ENCODE measurements around the gene VIPR2. TPM values are rescaled to one million over a fixed set of nuclear protein-coding genes. Genes with fewer than 3 reads are reported as not detected.

VIPR2 gene
- total and polyA plus RNA-seq, 2 of the 13 experiments (the other 11 are each of a cell fraction or from before 2014, with no cell fraction given) = not detected

- no peaks in the 10 kb centered on the region for H3K9me3 ChIP-seq (ENCODE audit: low read length)
- H3K4me1 ChIP-seq (ENCODE audit: insufficient read depth, low read length) = no peaks in the 10 kb centered on the region
- no peaks in the 10 kb centered on the region for H3K36me3 ChIP-seq (replicated peaks in 1 of 2; ENCODE audit: control insufficient read depth in 1 of 2, insufficient read depth in 2 of 2, low read length in 2 of 2)
- 2% methylated on average over 6 of the region's 13 CpGs for WGBS (ENCODE audit: low lambda C conversion rate)
- no peak overlapping the region for H3K9ac ChIP-seq (ENCODE audit: insufficient read depth, low read depth, low read length)
- no TSS peak for BruUV-seq (replicated peaks)
- intact Hi-C loops (cut with micrococcal nuclease; ENCODE audit: unreplicated experiment) = no loop called here
- no peak for TF ChIP-seq TEAD2 (CRISPR knock-in tag; IDR thresholded peaks at IDR 0.05)
- no peak for TF ChIP-seq ZNF878 (CRISPR knock-in tag; IDR thresholded peaks at IDR 0.05)
- no peak for TF ChIP-seq NFIB (CRISPR knock-in tag; IDR thresholded peaks at IDR 0.05; ENCODE audit: borderline replicate concordance)
- TF ChIP-seq EP300 (IDR thresholded peaks at IDR 0.05; ENCODE audit: low read depth in 2 of 2, low read length in 2 of 2) = no peak
- no peak for TF ChIP-seq EP300 (CRISPR knock-in tag; IDR thresholded peaks at IDR 0.05; ENCODE audit: borderline replicate concordance)
- TF ChIP-seq ZNF414 (CRISPR knock-in tag; IDR thresholded peaks at IDR 0.05) = no peak
- no peak for TF ChIP-seq ZNF577 (CRISPR knock-in tag; IDR thresholded peaks at IDR 0.05; ENCODE audit: borderline replicate concordance, low read depth)
- TF ChIP-seq ZNF780A (CRISPR knock-in tag; IDR thresholded peaks at IDR 0.05) = no peak
- TF ChIP-seq ZNF773 (CRISPR knock-in tag; IDR thresholded peaks at IDR 0.05; ENCODE audit: borderline replicate concordance) = no peak
- TF ChIP-seq ZNF556 (CRISPR knock-in tag; IDR thresholded peaks at IDR 0.05; ENCODE audit: borderline replicate concordance) = no peak
- no peak for TF ChIP-seq GPN1 (CRISPR knock-in tag; IDR thresholded peaks at IDR 0.05; ENCODE audit: borderline replicate concordance)
- TF ChIP-seq ZC3H4 (CRISPR knock-in tag; IDR thresholded peaks at IDR 0.05; ENCODE audit: borderline replicate concordance) = no peak
- in situ Hi-C loops (cut with HindIII; ENCODE audit: extremely low pct_ligation_motif_present, low pct_unique_long_range_greater_than_20kb) = no loop called here
- POLR2A ChIA-PET = no interaction called here
- H2AFZ ChIP-seq (ENCODE audit: low read length) = no peak overlapping the region
- no peaks in the 10 kb centered on the region for H3K79me2 ChIP-seq (ENCODE audit: insufficient read depth, low read length)
- CTCF ChIA-PET (ENCODE audit: low intra/inter-chr PET ratio, low total read pairs) = no interaction called here
- peaks cover 7 to 73% of the 10 kb centered on the region in 2 experiments; a peak in 3 of 5 replicates for H3K27me3 ChIP-seq (ENCODE audit: control insufficient read depth in 1 of 2, insufficient read depth in 2 of 2, low read length in 2 of 2)
- FAIRE-seq (no peak), DNase-seq (ENCODE audit: low spot score) (no peak), ATAC-seq (no peak; the same call in 2 of the 3 replicates)
- H3K4me3 ChIP-seq (replicated peaks in 1 of 3; ENCODE audit: insufficient read depth in 1 of 3, low read depth in 2 of 3, low read length in 3 of 3) = no peak overlapping the region
- H4K20me1 ChIP-seq (ENCODE audit: insufficient read depth, low read length) = no peaks in the 10 kb centered on the region
- H3K27ac ChIP-seq (ENCODE audit: extremely low read length, insufficient read depth, low read length) = no peak overlapping the region
- H3K4me2 ChIP-seq (ENCODE audit: low read depth, low read length) = no peak overlapping the region
Observed at GRCh38 chr7:159105832-159106811, 38.5 kb downstream of the VIPR2 start.
